ENCODE measurements around the gene TNFAIP3. TPM values are rescaled to one million over a fixed set of nuclear protein-coding genes. Genes with fewer than 3 reads are reported as not detected.

Gene TNFAIP3
- total RNA-seq, 2 donors from 2014 or later: 21.9 to 26.3 TPM

- H3K4me3 ChIP-seq: no peak overlapping the region
- H3K9me3 ChIP-seq: no peaks in the 10 kb centered on the region
- DNase-seq (ENCODE audit: low spot score): no peak
- H3K27ac ChIP-seq: no peak overlapping the region
- H3K36me3 ChIP-seq: no peaks in the 10 kb centered on the region
- no peaks in the 10 kb centered on the region for H3K27me3 ChIP-seq (replicated peaks; ENCODE audit: insufficient read depth)
- ATAC-seq (ENCODE audit: insufficient number of reproducible peaks, low FRiP score, low read depth): no peak
- TF ChIP-seq CTCF (IDR thresholded peaks at IDR 0.05): no peak
- peaks cover 3 to 16% of the 10 kb centered on the region in 2 donors for H3K4me1 ChIP-seq (ENCODE audit: control insufficient read depth in 1 of 2, low read depth in 2 of 2)
Measured at GRCh38 chr6:137845460-137845859, 21.6 kb upstream of the TNFAIP3 start.

- H3K36me3 ChIP-seq: no peaks in the 10 kb centered on the region
- no peaks in the 10 kb centered on the region for H3K9me3 ChIP-seq
- no peaks in the 10 kb centered on the region for H3K27me3 ChIP-seq (replicated peaks; ENCODE audit: insufficient read depth)
- ATAC-seq (ENCODE audit: insufficient number of reproducible peaks, low FRiP score, low read depth): no peak
- no peak for DNase-seq (ENCODE audit: low spot score)
- TF ChIP-seq CTCF (IDR thresholded peaks at IDR 0.05): no peak
- H3K4me3 ChIP-seq: no peak overlapping the region
- no peak overlapping the region for H3K27ac ChIP-seq
- peaks cover 3 to 16% of the 10 kb centered on the region in 2 donors for H3K4me1 ChIP-seq (ENCODE audit: control insufficient read depth in 1 of 2, low read depth in 2 of 2)
Measured at GRCh38 chr6:137846274-137846673, 20.8 kb upstream of the TNFAIP3 start.

- Histone ChIP-seq H3K36me3 (no peaks in the 10 kb centered on the region), H3K4me3 (no peak overlapping the region), H3K27me3 (replicated peaks; ENCODE audit: insufficient read depth) (no peaks in the 10 kb centered on the region), H3K4me1 (ENCODE audit: control insufficient read depth in 1 of 2, low read depth in 2 of 2) (peaks cover 3 to 16% of the 10 kb centered on the region in 2 donors), H3K27ac (no peak overlapping the region), H3K9me3 (no peaks in the 10 kb centered on the region)
- TF ChIP-seq CTCF (IDR thresholded peaks at IDR 0.05): no peak
- DNase-seq (ENCODE audit: low spot score): no peak
- no peak for ATAC-seq (ENCODE audit: insufficient number of reproducible peaks, low FRiP score, low read depth)
Measured at GRCh38 chr6:137846772-137847313, 20.2 kb upstream of the TNFAIP3 start.

- Histone ChIP-seq H3K9me3 (no peaks in the 10 kb centered on the region), H3K4me3 (no peak overlapping the region), H3K27me3 (replicated peaks; ENCODE audit: insufficient read depth) (no peaks in the 10 kb centered on the region), H3K27ac (no peak overlapping the region), H3K36me3 (no peaks in the 10 kb centered on the region), H3K4me1 (ENCODE audit: control insufficient read depth in 1 of 2, low read depth in 2 of 2) (peaks cover 3 to 16% of the 10 kb centered on the region in 2 donors)
- ATAC-seq (ENCODE audit: insufficient number of reproducible peaks, low FRiP score, low read depth): no peak
- no peak for TF ChIP-seq CTCF (IDR thresholded peaks at IDR 0.05)
- no peak for DNase-seq (ENCODE audit: low spot score)
Measured at GRCh38 chr6:137847748-137848147, 19.3 kb upstream of the TNFAIP3 start.

GRCh38 chr6:137848672-137849071, 18.4 kb upstream of the TNFAIP3 start:
- ATAC-seq (ENCODE audit: insufficient number of reproducible peaks, low FRiP score, low read depth): no peak
- TF ChIP-seq CTCF (IDR thresholded peaks at IDR 0.05): no peak
- no peaks in the 10 kb centered on the region for H3K9me3 ChIP-seq
- H3K27ac ChIP-seq: no peak overlapping the region
- H3K4me1 ChIP-seq (ENCODE audit: control insufficient read depth in 1 of 2, low read depth in 2 of 2): peaks cover 3 to 16% of the 10 kb centered on the region in 2 donors
- no peaks in the 10 kb centered on the region for H3K27me3 ChIP-seq (replicated peaks; ENCODE audit: insufficient read depth)
- no peak for DNase-seq (ENCODE audit: low spot score)
- H3K36me3 ChIP-seq: no peaks in the 10 kb centered on the region
- peak overlapping the region; percentile 39 for H3K4me3 ChIP-seq
